Activated naive CD4-positive, alpha-beta T cell treated with anti-CD3 and anti-CD28 coated beads, Interleukin-2, amount 10 ng/mL, durations not matched to agents 7 days and 5 days (primary cell): Measurements from ENCODE around the gene GPRC5C.
"Not testable (repeated sequence)": the region's sequence is repeated elsewhere in the genome, so short reads cannot be mapped to it uniquely, and the experiment has no call there.

Source experiments
- CTCF ChIA-PET: fragments of 350-600 bp; sonication (Branson Sonifier 250); formaldehyde crosslinking; loops from one replicate; lab custom pipeline; 2021; ENCODE audit warnings: antibody characterized with exemption; lab: Charles Lee
- DNase-seq: peaks from one replicate; pipeline ENCODE4 v3.0.0-alpha.2; 2020
- H3K27ac Mint-ChIP-seq: one replicate; pipeline ENCODE4 v1.8.0; 2021; ENCODE audit warnings: mild to moderate bottlenecking, moderate library complexity, mixed read lengths
- H3K27me3 Mint-ChIP-seq: one replicate; pipeline ENCODE4 v1.8.0; 2021; ENCODE audit warnings: mild to moderate bottlenecking, mixed read lengths
- H3K36me3 Mint-ChIP-seq: one replicate; pipeline ENCODE4 v1.8.0; 2021; ENCODE audit warnings: mixed read lengths
- H3K4me1 Mint-ChIP-seq: one replicate; pipeline ENCODE4 v1.8.0; 2021; ENCODE audit warnings: mixed read lengths
- H3K4me3 Mint-ChIP-seq: one replicate; pipeline ENCODE4 v1.8.0; 2021; ENCODE audit warnings: mild to moderate bottlenecking, moderate library complexity, mixed read lengths
- H3K9me3 Mint-ChIP-seq: one replicate; pipeline ENCODE4 v1.8.0; 2021; ENCODE audit warnings: mixed read lengths

GPRC5C gene

DNA sequence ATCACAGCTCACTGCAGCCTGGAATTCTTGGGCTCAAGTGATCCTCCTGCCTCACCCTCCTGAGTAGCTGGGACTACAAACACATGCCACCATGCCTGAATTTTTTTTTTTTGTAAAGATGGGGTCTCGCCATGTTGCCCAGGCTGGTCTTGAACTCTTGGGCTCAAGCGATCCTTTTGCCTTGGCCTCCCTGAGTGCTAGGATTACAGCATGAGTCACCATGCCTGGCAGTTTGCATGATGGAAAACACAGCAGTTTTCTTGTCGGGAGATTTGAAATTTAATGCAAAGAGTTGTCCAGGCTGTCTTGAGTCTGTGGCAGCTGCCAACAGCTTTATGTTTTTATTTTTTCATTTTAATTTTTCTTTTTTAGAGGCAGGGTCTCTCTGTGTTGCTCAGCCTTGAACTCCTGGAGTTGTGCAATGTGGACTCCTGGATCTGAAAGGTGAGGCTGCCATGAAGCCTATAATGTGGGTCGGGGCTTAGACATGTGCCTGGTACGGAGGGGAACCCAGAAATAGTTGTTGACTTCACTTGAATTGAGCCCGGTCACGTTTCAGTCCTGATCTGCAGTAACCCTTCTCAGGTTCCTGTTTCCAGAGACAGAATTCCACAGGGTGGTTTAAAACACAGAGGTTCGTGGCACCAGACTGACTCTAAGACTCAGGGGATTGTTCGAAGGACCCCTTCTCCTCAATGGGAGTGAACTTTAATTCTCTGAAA lies 53.3 kb downstream of the GPRC5C start:
- H3K36me3 Mint-ChIP-seq, result peaks cover 37% of the 10 kb centered on the region
- no peak overlapping the region for H3K27ac Mint-ChIP-seq
- peaks cover 72% of the 10 kb centered on the region for H3K27me3 Mint-ChIP-seq
- H3K4me3 Mint-ChIP-seq, result no peak overlapping the region
- CTCF ChIA-PET, result interaction anchor here (1.9 kb wide), 1 partner anchor 28 kb away, joined by 7 read pairs; no protein-coding TSS in a partner anchor
- peaks cover 3% of the 10 kb centered on the region for H3K9me3 Mint-ChIP-seq
- DNase-seq, result no peak
- H3K4me1 Mint-ChIP-seq, result peaks cover 12% of the 10 kb centered on the region

DNA sequence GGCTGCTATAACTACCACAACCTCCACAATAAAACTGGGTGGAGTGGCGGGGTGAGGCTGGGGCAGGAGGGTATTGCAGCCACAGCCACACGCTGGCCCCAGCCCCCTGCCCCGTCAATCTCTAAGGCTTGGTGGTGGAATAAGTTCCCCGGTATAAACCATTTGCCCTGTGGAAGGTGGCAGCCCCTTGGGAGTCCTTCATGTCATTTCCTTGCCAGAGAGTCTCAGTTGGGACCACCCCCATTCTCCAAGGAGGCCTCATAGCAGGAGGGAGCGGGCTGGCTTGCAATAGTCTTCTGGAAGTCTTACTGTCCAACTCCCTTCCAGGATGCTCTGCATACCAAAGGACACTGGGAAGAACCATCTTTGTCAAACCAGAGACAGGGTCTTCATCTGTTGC lies 54.0 kb downstream of the GPRC5C start:
- Mint-ChIP-seq H3K4me3 (no peak overlapping the region), H3K36me3 (peaks cover 32% of the 10 kb centered on the region), H3K27ac (no peak overlapping the region), H3K27me3 (peaks cover 76% of the 10 kb centered on the region), H3K4me1 (peaks cover 7% of the 10 kb centered on the region), H3K9me3 (peaks cover 3% of the 10 kb centered on the region)
- CTCF ChIA-PET, result no interaction called here
- DNase-seq, result no peak

DNA sequence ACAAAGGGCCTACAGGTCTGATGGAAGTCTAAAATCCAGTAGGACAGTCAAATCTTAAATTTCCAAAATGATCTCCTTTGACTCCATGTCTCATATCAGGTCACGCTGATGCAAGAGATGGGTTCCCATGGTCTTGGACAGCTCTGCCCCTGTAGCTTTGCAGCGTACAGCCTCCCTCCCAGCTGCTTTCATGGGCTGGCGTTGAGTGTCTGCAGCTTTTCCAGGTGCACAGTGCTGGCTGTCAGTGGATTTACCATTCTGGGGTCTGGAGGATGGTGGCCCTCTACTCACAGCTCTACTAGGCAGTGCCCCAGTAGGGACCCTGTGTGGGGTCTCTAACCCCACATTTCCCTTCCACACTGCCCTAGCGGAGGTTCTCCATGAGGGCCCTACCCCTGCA lies 56.4 kb downstream of the GPRC5C start:
- peaks cover 61% of the 10 kb centered on the region for H3K27me3 Mint-ChIP-seq
- CTCF ChIA-PET, result interaction anchor here (1.2 to 1.8 kb wide), 2 partner anchors 31 to 120 kb away, joined by 3 to 11 read pairs; no protein-coding TSS in a partner anchor
- DNase-seq, H3K27ac Mint-ChIP-seq, H3K9me3 Mint-ChIP-seq, H3K4me3 Mint-ChIP-seq, H3K4me1 Mint-ChIP-seq: not testable (repeated sequence)
- peaks cover 21% of the 10 kb centered on the region for H3K36me3 Mint-ChIP-seq

DNA sequence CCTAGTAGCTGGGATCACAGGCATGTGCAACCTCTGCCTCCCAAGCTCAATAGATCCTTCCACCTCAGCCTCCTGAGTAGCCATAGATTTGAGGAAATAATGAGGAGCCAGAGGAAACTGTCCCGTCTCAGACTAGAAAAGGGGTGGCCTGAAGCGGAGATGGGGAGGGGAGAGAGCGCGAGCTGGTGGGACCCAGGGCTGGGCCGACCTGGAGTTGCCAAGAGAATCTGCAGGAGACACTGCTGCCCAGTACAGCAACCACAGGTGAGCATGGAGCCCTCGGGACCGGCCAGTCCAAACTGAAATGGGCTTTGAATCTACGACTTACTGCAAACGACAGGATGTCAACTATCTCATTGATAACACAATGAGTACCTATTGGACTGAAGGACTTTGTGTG lies 58.8 kb downstream of the GPRC5C start:
- no peak overlapping the region for H3K27ac Mint-ChIP-seq
- no peak for DNase-seq
- peaks cover 8% of the 10 kb centered on the region for H3K4me1 Mint-ChIP-seq
- CTCF ChIA-PET, result interaction anchor here (1.1 to 5.1 kb wide), 3 partner anchors 34 to 123 kb away, joined by 3 to 55 read pairs (median 5); partner anchors contain the start of gene GPR142
- H3K4me3 Mint-ChIP-seq, result no peak overlapping the region
- H3K36me3 Mint-ChIP-seq, result peaks cover 12% of the 10 kb centered on the region
- peaks cover 3% of the 10 kb centered on the region for H3K9me3 Mint-ChIP-seq
- peaks cover 54% of the 10 kb centered on the region for H3K27me3 Mint-ChIP-seq

DNA sequence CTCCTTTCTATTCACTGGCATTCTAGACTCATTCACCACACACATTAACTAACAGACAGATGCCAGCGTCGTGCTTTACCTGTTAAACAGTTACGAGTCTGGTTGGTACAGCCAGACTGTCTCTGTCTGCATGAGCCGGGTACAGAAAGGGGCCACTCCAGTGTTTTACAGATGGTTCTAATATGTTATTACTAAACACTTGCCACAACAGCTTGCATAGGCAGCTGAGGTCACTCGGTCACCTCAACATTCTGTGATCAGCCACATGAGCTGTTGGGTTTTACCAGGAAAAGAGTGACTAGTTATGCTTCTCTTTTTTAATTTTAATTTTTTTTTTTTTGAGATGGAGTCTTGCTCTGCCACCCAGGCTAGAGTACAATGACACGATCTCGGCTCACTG lies 59.7 kb downstream of the GPRC5C start:
- Mint-ChIP-seq H3K4me1 (peaks cover 8% of the 10 kb centered on the region), H3K27me3 (peaks cover 56% of the 10 kb centered on the region), H3K4me3 (no peak overlapping the region), H3K9me3 (peaks cover 3% of the 10 kb centered on the region), H3K27ac (no peak overlapping the region), H3K36me3 (peaks cover 12% of the 10 kb centered on the region)
- DNase-seq, result no peak
- CTCF ChIA-PET, result interaction anchor here (0.8 to 5.1 kb wide), 4 partner anchors 32 to 123 kb away, joined by 3 to 55 read pairs (median 14); no protein-coding TSS in a partner anchor

DNA sequence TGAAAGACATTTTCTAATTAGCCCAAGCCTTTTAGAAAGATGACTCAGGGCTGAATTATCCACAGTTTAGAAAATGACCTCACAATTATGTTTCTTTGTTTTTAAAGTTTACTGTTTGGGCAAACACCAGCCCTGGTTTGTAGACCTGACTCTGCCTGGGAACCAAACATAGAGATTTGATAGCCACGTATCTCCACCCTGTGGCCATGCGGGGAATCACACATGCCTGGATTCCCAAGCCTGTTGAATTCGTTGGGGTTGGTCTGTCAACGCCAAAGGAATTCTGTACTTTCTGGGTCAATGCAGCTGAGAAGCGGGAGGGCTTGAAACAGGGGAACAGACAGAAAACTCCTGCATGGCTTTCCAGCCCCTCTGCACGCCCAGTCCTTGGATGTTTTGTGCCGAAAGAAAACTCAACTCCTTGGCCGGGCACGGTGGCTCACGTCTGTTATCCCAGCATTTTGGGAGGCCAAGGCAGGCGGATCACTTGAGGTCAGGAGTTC lies 61.5 kb downstream of the GPRC5C start:
- peak; percentile 80 for DNase-seq
- no peak overlapping the region for H3K4me3 Mint-ChIP-seq
- H3K9me3 Mint-ChIP-seq, result peaks cover 3% of the 10 kb centered on the region
- peaks cover 52% of the 10 kb centered on the region for H3K27me3 Mint-ChIP-seq
- CTCF ChIA-PET, result interaction anchor here (0.9 to 5.1 kb wide), 7 partner anchors 9 to 126 kb away, joined by 3 to 55 read pairs (median 6); partner anchors contain the start of gene GPR142
- peaks cover 8% of the 10 kb centered on the region for H3K4me1 Mint-ChIP-seq
- H3K36me3 Mint-ChIP-seq, result peaks cover 5% of the 10 kb centered on the region
- H3K27ac Mint-ChIP-seq, result no peak overlapping the region
